Mucosa of rectum (tissue), 2 donors: ENCODE results near the gene SEPTIN8.

ENCODE experiments used
- H3K27ac ChIP-seq, 2 donors: one replicate each; pipeline ENCODE4 v1.7.0; 2013; ENCODE audit warnings: inconsistent platforms in 2 of 2, low read depth in 2 of 2, low read length in 2 of 2
- H3K27me3 ChIP-seq, 2 donors: one replicate each; pipeline ENCODE4 v1.7.0; 2013; ENCODE audit warnings: low read length in 2 of 2; ENCODE audit not compliant: control insufficient read depth in 2 of 2, insufficient read depth in 2 of 2
- H3K36me3 ChIP-seq, 2 donors: one replicate each; pipeline ENCODE4 v1.7.0; 2013; ENCODE audit warnings: low read length in 2 of 2; ENCODE audit not compliant: control insufficient read depth in 2 of 2, insufficient read depth in 2 of 2
- H3K4me1 ChIP-seq, 2 donors: one replicate each; pipeline ENCODE4 v1.7.0; 2013; ENCODE audit warnings: low read length in 2 of 2, mild to moderate bottlenecking in 1 of 2; ENCODE audit not compliant: control insufficient read depth in 2 of 2, insufficient read depth in 2 of 2
- H3K4me3 ChIP-seq, 2 donors: one replicate each; pipeline ENCODE4 v1.7.0; 2013; ENCODE audit warnings: low read length in 2 of 2
- H3K9ac ChIP-seq, 2 donors: one replicate each; pipeline ENCODE4 v1.7.0; 2013; ENCODE audit warnings: low read length in 2 of 2, low read depth in 1 of 2, mild to moderate bottlenecking in 1 of 2
- H3K9me3 ChIP-seq, 2 donors: one replicate each; pipeline ENCODE4 v1.7.0; 2013; ENCODE audit warnings: low read length in 2 of 2; ENCODE audit not compliant: control insufficient read depth in 2 of 2
- donor health status: healthy.
- donor health status: Normal muscosa, but diverticular disease.

The SEPTIN8 gene

GRCh38 chr5:132766020-132766805 lies 10.8 kb downstream of the SEPTIN8 start:
- peaks cover 5 to 12% of the 10 kb centered on the region in 2 donors for H3K4me1 ChIP-seq
- H3K9me3 ChIP-seq, result no peaks in the 10 kb centered on the region
- no peak overlapping the region for H3K9ac ChIP-seq
- H3K4me3 ChIP-seq, result no peak overlapping the region
- H3K27ac ChIP-seq, result no peak overlapping the region
- H3K27me3 ChIP-seq, result no peaks in the 10 kb centered on the region
- H3K36me3 ChIP-seq, result peaks cover 21 to 29% of the 10 kb centered on the region in 2 donors

- Histone ChIP-seq H3K9ac (no peak overlapping the region), H3K4me1 (peaks cover 5 to 12% of the 10 kb centered on the region in 2 donors), H3K4me3 (no peak overlapping the region), H3K36me3 (peaks cover 29 to 36% of the 10 kb centered on the region in 2 donors), H3K9me3 (no peaks in the 10 kb centered on the region), H3K27ac (no peak overlapping the region), H3K27me3 (no peaks in the 10 kb centered on the region)
These were observed 11.6 kb downstream of the SEPTIN8 start for GRCh38 chr5:132765311-132766019.

GRCh38 chr5:132764671-132765238 lies 12.3 kb downstream of the SEPTIN8 start:
- Histone ChIP-seq H3K4me3 (no peak overlapping the region), H3K4me1 (peaks cover 5 to 12% of the 10 kb centered on the region in 2 donors), H3K36me3 (peaks cover 30 to 41% of the 10 kb centered on the region in 2 donors), H3K9ac (no peak overlapping the region), H3K9me3 (no peaks in the 10 kb centered on the region), H3K27me3 (no peaks in the 10 kb centered on the region), H3K27ac (no peak overlapping the region)

GRCh38 chr5:132764051-132764450 lies 13.0 kb downstream of the SEPTIN8 start:
- H3K27ac ChIP-seq, result no peak overlapping the region

GRCh38 chr5:132763181-132764036 lies 13.6 kb downstream of the SEPTIN8 start:
- H3K9ac ChIP-seq, result no peak overlapping the region
- H3K4me3 ChIP-seq, result no peak overlapping the region
- no peaks in the 10 kb centered on the region for H3K9me3 ChIP-seq
- no peak overlapping the region for H3K27ac ChIP-seq
- H3K36me3 ChIP-seq, result peaks cover 37 to 52% of the 10 kb centered on the region in 2 donors
- H3K27me3 ChIP-seq, result no peaks in the 10 kb centered on the region
- H3K4me1 ChIP-seq, result peaks cover 5 to 12% of the 10 kb centered on the region in 2 donors

More at GRCh38 chr5:132764051-132764450, 13.0 kb downstream of the SEPTIN8 start:
- no peaks in the 10 kb centered on the region for H3K9me3 ChIP-seq
- H3K9ac ChIP-seq, result no peak overlapping the region
- H3K4me1 ChIP-seq, result peaks cover 5 to 12% of the 10 kb centered on the region in 2 donors
- no peak overlapping the region for H3K4me3 ChIP-seq
- peaks cover 33 to 47% of the 10 kb centered on the region in 2 donors for H3K36me3 ChIP-seq
- no peaks in the 10 kb centered on the region for H3K27me3 ChIP-seq

- Histone ChIP-seq H3K9ac (no peak overlapping the region), H3K4me1 (peaks cover 0 to 6% of the 10 kb centered on the region in 2 donors), H3K36me3 (peaks cover 38 to 55% of the 10 kb centered on the region in 2 donors), H3K9me3 (no peaks in the 10 kb centered on the region), H3K27ac (no peak overlapping the region), H3K27me3 (no peaks in the 10 kb centered on the region), H3K4me3 (no peak overlapping the region)
These were observed 14.6 kb downstream of the SEPTIN8 start for GRCh38 chr5:132762246-132763000.

GRCh38 chr5:132761321-132762240 lies 15.5 kb downstream of the SEPTIN8 start:
- Histone ChIP-seq H3K4me3 (no peak overlapping the region), H3K27ac (no peak overlapping the region), H3K4me1 (no peaks in the 10 kb centered on the region), H3K27me3 (no peaks in the 10 kb centered on the region), H3K9ac (no peak overlapping the region), H3K9me3 (no peaks in the 10 kb centered on the region), H3K36me3 (peaks cover 38 to 59% of the 10 kb centered on the region in 2 donors)

GRCh38 chr5:132760601-132761317 lies 16.3 kb downstream of the SEPTIN8 start:
- Histone ChIP-seq H3K4me3 (no peak overlapping the region), H3K9ac (no peak overlapping the region), H3K36me3 (peaks cover 38 to 59% of the 10 kb centered on the region in 2 donors)

More at GRCh38 chr5:132760601-132761317, 16.3 kb downstream of the SEPTIN8 start:
- Histone ChIP-seq H3K4me1 (no peaks in the 10 kb centered on the region), H3K27me3 (no peaks in the 10 kb centered on the region), H3K27ac (no peak overlapping the region), H3K9me3 (no peaks in the 10 kb centered on the region)
